SKM-1 (cell line): Measurements from ENCODE around the gene TTN.
"Not testable (repeated sequence)": the region's sequence is repeated elsewhere in the genome, so short reads cannot be mapped to it uniquely, and the experiment has no call there.

ENCODE experiments used
- DNase-seq: peaks from one replicate; lab custom pipeline; 2025; ENCODE audit not compliant: unreplicated experiment; lab: John Stamatoyannopoulos, UW

The TTN gene

GRCh38 chr2:178676046-178676445 is 131.2 kb downstream of the TTN start:
- DNase-seq: no peak

DNA sequence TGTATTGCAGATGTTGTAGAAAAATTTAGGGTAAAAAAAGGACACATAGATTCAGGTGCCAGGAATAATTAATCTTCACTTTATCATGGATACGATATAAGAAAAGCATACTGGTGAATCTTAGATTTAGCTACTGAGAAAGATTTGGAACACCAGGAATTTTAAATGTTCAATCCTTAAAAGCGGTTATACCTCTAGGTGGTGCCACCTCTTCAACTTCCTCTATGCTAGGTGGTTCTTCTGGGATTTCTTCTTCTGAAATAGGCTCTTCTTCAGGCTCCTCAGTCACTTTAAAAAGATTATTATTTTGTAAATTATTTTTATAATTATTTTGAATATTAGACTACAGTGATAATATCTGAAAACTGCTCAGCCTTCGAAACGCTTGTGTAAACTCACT is 133.1 kb downstream of the TTN start:
- no peak for DNase-seq

GRCh38 chr2:178666458-178666857 is 140.8 kb downstream of the TTN start:
- no peak for DNase-seq

DNA sequence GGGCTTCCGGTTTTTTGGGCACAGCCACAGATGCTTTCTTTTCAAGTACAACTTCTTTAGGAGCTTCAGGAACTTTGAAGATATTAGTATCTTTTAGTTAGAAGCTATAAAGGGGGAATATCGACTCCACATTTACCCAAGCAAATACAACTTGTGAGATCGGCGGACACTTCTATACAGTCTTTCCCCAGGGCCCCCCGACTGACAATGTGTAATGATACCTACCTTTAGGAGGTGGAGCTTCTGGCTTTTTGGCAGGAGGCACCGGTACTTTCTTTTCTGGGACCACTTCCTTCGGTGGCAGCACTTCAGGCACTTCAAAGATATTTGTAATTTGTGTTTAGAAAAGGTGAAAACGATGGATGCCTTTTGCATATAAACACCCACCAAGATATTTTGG is 148.7 kb downstream of the TTN start:
- not testable (repeated sequence) for DNase-seq

- DNase-seq: no peak
Measured at GRCh38 chr2:178650554-178650953, 156.7 kb downstream of the TTN start.

- no peak for DNase-seq
Measured at GRCh38 chr2:178644919-178645318, 162.3 kb downstream of the TTN start.

DNA sequence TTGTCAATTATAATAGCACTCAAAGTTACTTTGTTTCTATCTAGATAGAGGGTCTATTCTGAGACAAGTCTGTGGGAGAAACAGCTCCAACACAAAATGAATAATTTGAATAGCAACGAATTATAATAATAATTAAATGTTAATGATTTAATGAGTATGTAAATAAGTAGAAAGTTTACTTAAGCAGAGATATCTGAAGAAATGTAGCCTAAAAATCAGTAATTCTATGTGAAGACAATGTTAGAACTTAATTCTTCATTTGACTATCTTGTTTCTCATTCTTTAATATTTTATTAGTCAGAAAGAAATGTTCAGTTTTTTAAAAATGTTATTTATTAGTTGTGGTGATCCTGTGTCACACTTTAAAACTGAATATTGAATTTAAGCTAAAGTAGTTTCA is 165.7 kb downstream of the TTN start:
- DNase-seq: no peak

DNA sequence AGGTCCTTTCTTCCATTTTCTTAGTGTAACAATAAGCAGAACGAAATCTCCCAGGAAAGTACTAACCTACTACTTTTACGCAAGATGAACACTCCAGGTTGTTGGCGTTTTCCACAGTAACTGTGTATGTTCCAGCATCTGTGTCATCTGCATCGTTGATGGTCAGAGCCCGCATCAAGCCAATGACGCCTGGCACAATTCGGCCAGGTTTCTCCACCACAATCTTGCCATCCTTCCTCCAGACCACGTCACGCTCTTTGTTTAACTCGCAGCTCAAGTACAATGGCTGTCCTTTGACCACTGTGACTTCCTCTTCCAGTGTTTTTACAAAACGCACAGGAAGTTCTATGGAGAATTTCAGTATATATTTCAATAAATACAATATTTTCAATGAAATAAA is 171.3 kb downstream of the TTN start:
- no peak for DNase-seq

DNA sequence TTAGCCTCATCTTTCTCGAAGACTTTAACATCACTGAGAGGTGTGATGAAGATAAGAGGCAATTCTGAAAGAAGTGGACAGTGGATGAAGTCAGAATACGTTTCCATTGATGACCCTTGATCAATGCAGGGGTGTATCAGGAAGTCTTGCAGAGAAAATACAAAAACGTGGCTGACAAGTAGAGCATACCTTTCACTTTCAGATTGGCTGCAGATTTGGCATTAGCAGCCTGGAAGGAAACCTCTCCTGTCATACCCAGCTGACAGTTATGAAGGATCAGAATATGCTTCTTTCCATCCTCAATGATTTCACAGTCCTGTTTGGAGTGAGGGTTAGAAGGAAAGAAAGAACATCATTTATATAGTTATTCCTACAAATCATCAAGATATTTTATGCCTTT is 174.5 kb downstream of the TTN start:
- no peak for DNase-seq

DNA sequence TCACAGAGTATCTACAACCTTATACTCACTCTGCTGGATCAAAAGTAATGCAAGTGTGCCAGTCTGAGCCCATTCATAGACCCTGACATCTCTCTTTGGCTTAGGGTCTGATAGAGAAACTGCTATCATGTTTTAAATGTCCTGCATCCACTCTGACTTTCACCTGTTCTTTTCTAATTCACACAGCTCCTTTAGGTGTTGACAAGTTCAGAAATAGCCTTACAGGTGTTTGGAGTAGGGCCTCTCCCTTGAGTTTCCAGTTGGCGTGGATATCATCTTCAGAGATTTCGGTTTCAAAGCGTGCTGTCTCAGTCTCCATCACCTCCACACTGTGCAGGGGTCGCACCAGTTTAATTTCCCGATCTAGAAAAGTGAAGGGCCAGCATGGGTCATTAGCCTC is 176.6 kb downstream of the TTN start:
- no peak for DNase-seq

DNA sequence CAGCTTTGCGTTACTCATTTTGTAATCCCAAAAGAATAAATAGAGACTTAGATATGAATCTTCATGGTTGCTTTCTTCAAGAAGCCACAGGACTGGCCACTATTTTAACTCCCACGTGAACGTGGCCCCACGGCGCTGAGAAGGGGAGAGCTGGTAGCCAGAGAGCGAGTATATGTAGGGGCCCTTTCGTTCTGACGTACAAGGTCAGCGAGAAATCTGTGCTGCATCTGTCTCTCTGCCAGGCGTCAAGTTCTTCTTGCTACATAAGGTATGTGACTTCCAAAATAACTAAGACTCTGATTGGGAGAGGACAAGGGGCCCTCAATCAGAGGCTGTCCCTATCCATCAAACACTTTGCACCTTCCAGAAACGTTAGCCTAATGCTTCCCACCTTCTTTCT is 177.8 kb downstream of the TTN start:
- no peak for DNase-seq

DNA sequence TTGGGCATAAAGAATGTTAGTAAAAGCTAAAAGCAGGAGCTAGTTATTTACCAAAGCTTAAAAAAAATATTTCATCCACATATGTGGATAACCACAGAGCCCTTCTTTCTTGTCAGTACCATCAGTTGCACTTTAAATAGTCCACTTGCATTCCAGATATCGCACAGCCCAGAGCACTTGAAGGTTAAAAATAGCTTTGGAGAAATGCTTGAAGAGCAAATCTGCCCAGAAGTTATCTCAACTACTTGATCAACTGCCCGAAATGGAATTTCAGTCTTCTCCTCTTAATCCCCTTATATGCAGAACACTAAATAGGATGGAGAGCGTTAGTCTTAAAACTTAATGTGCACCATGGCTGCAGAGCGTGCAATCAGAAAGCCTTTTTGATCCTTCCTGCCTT is 178.6 kb downstream of the TTN start:
- DNase-seq: no peak

- no peak for DNase-seq
Measured at GRCh38 chr2:178627401-178627800, 179.8 kb downstream of the TTN start.

GRCh38 chr2:178615969-178616368 is 191.3 kb downstream of the TTN start:
- no peak for DNase-seq

DNA sequence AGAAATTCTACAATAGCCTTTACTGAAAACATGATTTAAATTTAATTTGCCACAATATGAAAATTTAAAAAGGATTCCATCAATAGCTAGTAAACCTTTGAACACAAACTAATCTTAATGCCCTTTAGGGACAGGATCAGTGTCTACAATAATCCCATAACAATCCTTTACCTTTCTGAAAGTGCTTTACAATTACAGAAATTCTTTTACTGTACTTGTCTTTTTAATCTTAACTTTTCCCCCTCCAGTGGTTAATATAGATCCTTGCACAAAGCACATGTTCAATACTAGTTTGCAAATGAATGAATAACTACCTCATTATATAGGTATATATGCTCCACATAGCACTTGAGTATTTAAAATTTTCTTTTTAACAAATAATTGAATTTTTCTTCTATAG is 204.3 kb downstream of the TTN start:
- DNase-seq: no peak

- no peak for DNase-seq
Measured at GRCh38 chr2:178592655-178593054, 214.6 kb downstream of the TTN start.

- no peak for DNase-seq
Measured at GRCh38 chr2:178589335-178589734, 217.9 kb downstream of the TTN start.

DNA sequence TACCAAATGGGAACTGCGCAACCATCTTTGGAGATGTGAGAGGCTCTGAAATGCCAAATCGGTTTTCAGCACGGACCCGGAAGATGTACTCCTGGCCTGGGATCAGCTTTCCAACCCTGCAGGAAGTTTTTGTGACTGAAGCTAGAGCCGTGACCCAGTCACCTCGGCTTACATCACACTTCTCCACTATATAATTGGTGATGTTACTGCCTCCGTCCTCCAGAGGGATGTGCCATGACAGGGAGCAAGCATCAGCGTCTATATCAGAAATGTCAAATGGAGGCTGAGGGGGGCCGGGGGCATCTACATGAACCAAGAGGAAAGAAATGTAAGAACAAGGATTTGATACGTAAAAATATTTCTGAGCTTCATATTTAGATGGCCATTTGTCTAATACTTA is 222.6 kb downstream of the TTN start:
- no peak for DNase-seq

DNA sequence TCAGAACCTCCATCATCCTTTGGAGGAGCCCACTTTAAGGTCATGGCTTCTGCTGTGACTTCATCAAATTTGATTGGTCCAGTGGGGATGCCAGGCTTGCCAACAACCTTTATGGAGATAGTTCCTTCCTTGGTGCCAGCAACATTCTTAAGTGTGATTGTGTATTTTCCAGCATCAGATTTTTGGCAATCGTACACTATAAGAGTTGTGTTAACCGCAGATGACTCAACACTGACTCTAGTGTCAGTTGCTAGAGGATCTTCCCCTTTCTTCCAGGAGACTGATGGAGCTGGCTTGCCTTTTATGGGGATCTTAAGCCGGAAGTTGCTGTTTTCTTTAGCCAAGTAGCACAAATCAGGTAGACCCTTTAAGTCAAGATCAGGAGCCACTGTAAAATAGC is 228.2 kb downstream of the TTN start:
- DNase-seq: no peak

DNA sequence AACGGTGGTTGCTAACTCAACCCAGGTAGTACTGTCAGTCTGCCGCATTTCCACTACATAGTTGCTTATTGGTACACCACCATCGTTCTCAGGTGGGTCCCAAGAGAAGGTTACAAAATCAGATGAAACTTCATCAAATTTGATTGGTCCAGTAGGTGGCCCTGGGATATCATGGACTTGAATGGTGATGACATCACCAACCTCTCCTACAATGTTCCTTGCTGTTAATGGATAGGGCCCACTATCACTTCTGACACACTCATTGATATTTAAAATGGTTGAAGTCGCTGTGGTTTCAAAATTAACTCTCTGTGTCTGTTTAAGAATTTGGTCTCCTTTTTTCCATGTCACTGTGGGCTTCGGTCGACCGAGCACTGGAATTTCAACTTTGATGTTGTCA is 232.4 kb downstream of the TTN start:
- no peak for DNase-seq

- no peak for DNase-seq
Measured at GRCh38 chr2:178568227-178568626, 239.0 kb downstream of the TTN start.

- DNase-seq: no peak
Measured at GRCh38 chr2:178553047-178553446, 254.2 kb downstream of the TTN start.

GRCh38 chr2:178550352-178550751 is 256.9 kb downstream of the TTN start:
- no peak for DNase-seq

DNA sequence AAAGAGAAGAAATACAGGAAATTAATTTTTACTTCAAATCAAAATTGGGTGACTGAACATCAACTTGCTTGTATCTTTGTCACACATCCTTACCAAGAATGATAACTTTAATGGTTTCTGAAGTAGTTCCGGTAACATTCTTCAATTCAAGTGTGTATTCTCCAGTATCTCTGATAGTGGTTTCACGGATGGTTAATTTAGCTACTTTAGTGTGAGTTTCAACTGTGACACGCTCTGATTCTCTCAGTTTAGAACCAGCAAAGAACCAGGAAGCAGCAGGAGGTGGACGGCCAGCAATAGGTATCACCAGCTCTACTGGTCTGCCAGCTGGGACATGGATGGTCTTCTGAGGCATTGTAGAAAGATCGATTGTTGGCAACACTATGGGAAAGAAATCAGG is 264.7 kb downstream of the TTN start:
- no peak for DNase-seq
